GM18951 (cell line): ENCODE data around the gene POC5.

ENCODE experiments used
- POLR2A ChIP-seq: IDR thresholded peaks from 4 replicates; pipeline ENCODE4 v1.6.1; 2011; ENCODE audit warnings: mild to moderate bottlenecking; ENCODE audit not compliant: insufficient read length, insufficient read depth; ENCODE audit errors: extremely low read depth
- in situ Hi-C: fragments of 300-500 bp; cut with MboI; formaldehyde crosslinking; loops from one replicate; pipeline ENCODE4 v1.12.0; 2022; ENCODE audit warnings: low sequenced_read_pairs, mixed read lengths, inconsistent platforms; ENCODE audit not compliant: unreplicated experiment

POC5 gene

GRCh38 chr5:75685141-75685540 lies 32.1 kb downstream of the POC5 start:
- no peak for TF ChIP-seq POLR2A
- in situ Hi-C loops = loop anchor here (25.0 kb wide), 1 partner anchor 448 kb away; the partner anchor contains the start of gene ANKRD31

DNA sequence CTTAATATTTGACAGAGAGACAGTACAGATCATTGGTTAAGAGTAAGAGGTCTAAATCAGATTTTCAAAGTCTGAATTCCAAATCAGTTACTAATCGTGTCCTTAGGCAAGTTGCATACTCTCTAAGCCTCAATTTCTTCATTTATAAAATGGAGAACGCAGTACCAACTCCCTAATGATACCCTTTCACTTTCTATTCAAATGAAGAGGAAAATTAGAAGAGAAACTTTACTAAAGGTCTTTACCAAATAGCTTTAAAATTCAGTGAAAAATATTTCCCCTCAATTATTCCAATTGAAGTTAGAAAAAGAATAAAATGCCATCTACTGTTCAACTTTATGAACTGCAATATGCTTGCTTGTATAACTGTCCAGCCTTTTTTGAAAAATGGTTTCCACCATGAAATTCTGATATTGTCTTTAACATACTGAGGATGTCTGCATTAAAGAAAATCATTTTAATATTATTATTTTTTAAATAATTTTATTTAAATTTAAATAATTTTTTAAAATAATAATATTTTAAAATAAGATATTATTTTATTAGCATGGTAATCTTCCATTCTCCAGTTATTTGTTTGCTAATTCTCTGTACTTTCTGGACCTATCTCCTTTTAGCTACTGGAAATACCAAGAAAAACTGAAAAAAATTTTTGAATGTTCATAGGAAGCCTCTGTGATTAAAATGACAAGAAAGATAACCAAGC lies 36.0 kb downstream of the POC5 start:
- TF ChIP-seq POLR2A = no peak
- in situ Hi-C loops = loop anchor here (25.0 kb wide), 1 partner anchor 444 kb away; the partner anchor contains the start of gene ANKRD31

- TF ChIP-seq POLR2A = no peak
- in situ Hi-C loops = loop anchor here (10.0 to 25.0 kb wide), 2 partner anchors 313 to 441 kb away; partner anchors contain the start of gene ANKRD31
Measured at GRCh38 chr5:75678155-75678554, 39.1 kb downstream of the POC5 start.

DNA sequence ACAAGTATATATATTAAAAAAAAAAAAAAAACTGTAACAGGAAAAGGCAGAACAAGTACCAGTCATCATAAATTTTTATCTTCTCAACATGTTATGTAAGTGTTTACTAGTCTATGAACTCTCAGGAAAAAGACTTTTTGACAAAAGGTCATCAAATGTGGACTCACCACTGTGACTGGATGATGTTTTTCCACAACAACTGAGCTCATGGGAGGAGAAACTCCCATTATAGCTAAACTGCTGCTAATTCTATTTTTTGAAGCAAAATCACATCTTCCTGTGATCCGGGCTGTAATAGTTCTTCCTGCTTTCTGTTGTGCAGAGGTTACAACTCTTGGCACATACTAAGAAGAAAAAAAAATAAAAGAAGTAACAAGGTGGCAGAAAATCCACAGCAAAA lies 39.6 kb downstream of the POC5 start:
- TF ChIP-seq POLR2A = no peak
- in situ Hi-C loops = loop anchor here (10.0 to 25.0 kb wide), 2 partner anchors 313 to 440 kb away; partner anchors contain the start of gene ANKRD31

DNA sequence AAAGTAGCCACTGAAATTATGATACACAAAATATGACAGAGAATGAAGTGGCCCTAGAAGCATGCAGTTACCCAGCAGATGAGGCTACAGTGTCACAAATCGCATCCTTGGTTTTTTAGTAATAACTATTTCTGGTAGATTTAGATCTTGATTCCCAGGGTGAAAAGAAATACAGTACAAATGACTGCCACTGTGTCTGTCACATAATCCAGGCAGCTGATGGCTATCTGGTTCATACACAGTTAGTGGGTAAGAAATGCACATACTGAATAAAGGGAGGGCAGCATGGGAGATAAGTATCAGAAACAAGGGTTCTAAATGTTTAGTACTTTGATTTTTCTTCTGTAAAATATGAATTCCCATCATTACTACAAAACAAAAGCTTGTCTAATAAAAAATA lies 41.5 kb downstream of the POC5 start:
- in situ Hi-C loops = loop anchor here (10.0 to 25.0 kb wide), 2 partner anchors 311 to 438 kb away; partner anchors contain the start of gene ANKRD31

DNA sequence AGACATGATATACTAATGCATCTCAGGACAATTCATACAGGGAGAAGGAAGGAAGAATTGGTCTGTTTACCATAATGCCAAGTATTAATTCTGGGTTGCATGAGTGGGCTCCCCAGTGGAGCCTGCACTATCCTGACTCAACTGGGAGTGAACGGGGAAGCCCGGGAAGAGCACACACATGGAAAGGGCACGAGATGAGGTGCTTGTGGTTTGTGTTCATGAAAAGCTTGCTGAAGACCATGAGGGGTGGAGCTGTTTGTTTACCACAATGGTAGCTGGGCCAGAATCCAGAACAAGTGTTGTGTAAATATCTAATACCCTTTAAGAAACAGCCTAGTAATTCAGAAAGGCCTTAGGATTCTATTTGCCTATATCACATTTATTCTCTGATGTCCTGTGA lies 44.6 kb downstream of the POC5 start:
- in situ Hi-C loops = loop anchor here (10.0 kb wide), 1 partner anchor 308 kb away; no protein-coding TSS in a partner anchor
- no peak for TF ChIP-seq POLR2A

More for the DNA sequence above, 41.5 kb downstream of the POC5 start:
- TF ChIP-seq POLR2A = no peak

- in situ Hi-C loops = loop anchor here (10.0 kb wide), 1 partner anchor 307 kb away; no protein-coding TSS in a partner anchor
- TF ChIP-seq POLR2A = no peak
Measured at GRCh38 chr5:75671506-75671905, 45.7 kb downstream of the POC5 start.

GRCh38 chr5:75670577-75670976 lies 46.7 kb downstream of the POC5 start:
- no peak for TF ChIP-seq POLR2A
- in situ Hi-C loops = loop anchor here (10.0 kb wide), 1 partner anchor 306 kb away; no protein-coding TSS in a partner anchor

GRCh38 chr5:75668977-75669689 lies 48.1 kb downstream of the POC5 start:
- in situ Hi-C loops = no loop called here

GRCh38 chr5:75668445-75668844 lies 48.8 kb downstream of the POC5 start:
- TF ChIP-seq POLR2A = no peak

More at GRCh38 chr5:75668977-75669689, 48.1 kb downstream of the POC5 start:
- TF ChIP-seq POLR2A = peak; percentile 45

GRCh38 chr5:75667586-75667985 lies 49.7 kb downstream of the POC5 start:
- no peak for TF ChIP-seq POLR2A
- in situ Hi-C loops = no loop called here

More at GRCh38 chr5:75668445-75668844, 48.8 kb downstream of the POC5 start:
- in situ Hi-C loops = no loop called here

DNA sequence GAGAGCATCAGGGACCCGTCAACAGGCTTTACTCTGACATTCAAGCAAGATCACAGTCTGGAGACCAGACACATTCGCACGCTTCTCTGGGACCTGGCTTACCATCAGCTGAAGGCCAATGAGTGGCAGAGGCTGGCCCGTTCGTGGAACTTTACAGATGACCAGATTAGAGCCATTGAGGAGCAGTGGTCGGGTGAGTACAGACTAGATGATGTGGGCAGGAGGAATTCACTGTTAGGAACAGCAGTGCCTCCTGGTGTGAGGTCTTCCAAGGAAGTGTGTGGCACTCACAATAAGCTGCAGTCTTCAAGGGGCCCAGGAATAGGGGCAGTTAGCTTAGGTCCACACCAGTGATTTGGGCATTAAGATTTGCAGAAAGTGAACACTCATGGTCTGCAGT lies 50.4 kb downstream of the POC5 start:
- no peak for TF ChIP-seq POLR2A

DNA sequence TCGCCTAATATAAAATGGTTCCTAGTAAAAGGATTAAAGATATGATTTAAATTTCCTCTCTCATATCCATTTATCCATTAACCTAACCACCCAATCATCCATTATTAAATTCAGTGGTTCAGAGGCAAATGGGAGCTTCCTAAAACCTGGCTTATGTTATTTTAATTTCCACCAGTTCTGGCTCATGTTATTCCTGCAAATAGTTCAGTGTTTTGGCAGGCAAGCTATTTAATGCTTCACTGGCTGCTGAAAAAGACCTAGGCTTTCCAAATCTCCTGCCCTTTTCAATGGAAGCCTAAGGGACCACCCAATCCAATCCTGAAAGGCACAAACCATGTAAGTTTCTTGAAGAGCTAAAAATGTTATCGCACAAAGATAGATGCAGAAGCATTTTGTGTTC lies 52.3 kb downstream of the POC5 start:
- TF ChIP-seq POLR2A = no peak
- in situ Hi-C loops = no loop called here

More for the DNA sequence above, 50.4 kb downstream of the POC5 start:
- in situ Hi-C loops = no loop called here

GRCh38 chr5:75663579-75664284 lies 53.5 kb downstream of the POC5 start:
- in situ Hi-C loops = no loop called here
- TF ChIP-seq POLR2A = no peak
